K562 (cell line): ENCODE measurements around the gene NIM1K. TPM values are rescaled to one million over a fixed set of nuclear protein-coding genes. Genes with fewer than 3 reads are reported as not detected.
A peak's percentile ranks its signal among the peaks of the same experiment; 100 is the strongest.

Source experiments
- ATAC-seq: fragments of 200-7000 bp; cut with Tn5 transposase; 3 replicates; pipeline ENCODE4 v1.9.1; 2020; ENCODE audit warnings: moderate library complexity
- BruUV-seq: library from RNA; stranded (reverse); fragments of 400-500 nt; replicated peaks from 2 replicates; lab custom pipeline; 2021; lab: Mats Ljungman, UMichigan
- CTCF ChIA-PET: fragments of 300-600 bp; formaldehyde crosslinking; extraction: SDS; loops from one replicate; lab custom pipeline; 2021; ENCODE audit warnings: low intra/inter-chr PET ratio; lab: Yijun Ruan, JAX
- POLR2A ChIA-PET: fragments of 300-600, 350-650 bp; sonication (Branson Sonifier 250); formaldehyde crosslinking; extraction: SDS; loops from one replicate; lab custom pipeline; 2021; ENCODE audit warnings: antibody characterized with exemption, inconsistent platforms; lab: Yijun Ruan, JAX
- DNase-seq, 4 experiments: peaks; one replicate each; pipeline versions ENCODE4 v3.0.0 to v3.0.0-alpha.2; 2011 to 2018; ENCODE audit warnings: low spot score in 3 of 4, mixed read lengths in 3 of 4; ENCODE audit errors: extremely low read depth in 1 of 4
- FAIRE-seq: peaks from 2 replicates; lab custom pipeline; 2011; peaks lifted over from hg19 to GRCh38; lab: Jason Lieb, UNC
- H2AFZ ChIP-seq: 2 replicates; pipeline ENCODE4 v1.6.0; 2011; ENCODE audit warnings: low read depth, low read length, control low read depth, inconsistent platforms
- H3K27ac ChIP-seq: fragments of 200-600 bp; 3 replicates; pipeline ENCODE4 v1.8.0; 2011; ENCODE audit warnings: low read depth, mild to moderate bottlenecking, control low read depth, inconsistent platforms, low read length, moderate library complexity, mixed read lengths; ENCODE audit errors: extremely low read depth
- H3K27me3 ChIP-seq, 2 experiments: fragments of 300-600 bp in 1 of 2; 2 replicates in 1 of 2; 3 replicates in 1 of 2; pipeline versions ENCODE4 v1.6.0 to v1.8.0; 2011; ENCODE audit warnings: inconsistent platforms in 2 of 2, low read length in 2 of 2, mild to moderate bottlenecking in 1 of 2, mixed read lengths in 1 of 2, moderate library complexity in 1 of 2; ENCODE audit not compliant: control insufficient read depth in 2 of 2, insufficient read depth in 2 of 2
- H3K36me3 ChIP-seq: fragments of 300-600 bp; 3 replicates; pipeline ENCODE4 v1.8.0; 2011; ENCODE audit warnings: mild to moderate bottlenecking, low read length, inconsistent platforms; ENCODE audit not compliant: control insufficient read depth, insufficient read depth
- H3K4me1 ChIP-seq, 2 experiments: fragments of 200-600 bp in 1 of 2; replicated peaks in 1 of 2; 2 replicates in 1 of 2; 3 replicates in 1 of 2; pipeline versions ENCODE4 v1.5.1 to v1.8.0; 2011; ENCODE audit warnings: inconsistent platforms in 2 of 2, low read length in 2 of 2, mild to moderate bottlenecking in 1 of 2, mixed read lengths in 1 of 2, moderate library complexity in 1 of 2; ENCODE audit not compliant: control insufficient read depth in 2 of 2, insufficient read depth in 2 of 2
- H3K4me2 ChIP-seq: 2 replicates; pipeline ENCODE4 v1.6.1; 2011; ENCODE audit warnings: low read length, control low read depth, inconsistent platforms, mixed read lengths; ENCODE audit not compliant: insufficient read depth
- H3K4me3 ChIP-seq: fragments of 200-600 bp; sonication (generic), shearing (Covaris generic); 2 replicates; pipeline ENCODE4 v1.5.1; 2016; ENCODE audit warnings: control low read depth, inconsistent platforms
- H3K79me2 ChIP-seq: fragments of 200-600 bp; 3 replicates; pipeline ENCODE4 v1.8.0; 2011; ENCODE audit warnings: low read length, inconsistent platforms; ENCODE audit not compliant: control insufficient read depth, insufficient read depth
- H3K9ac ChIP-seq, 2 experiments: 2 replicates each; pipeline versions ENCODE4 v1.6.0 to v1.6.1; 2011; ENCODE audit warnings: low read depth in 2 of 2, low read length in 2 of 2, control low read depth in 1 of 2, inconsistent platforms in 1 of 2, mild to moderate bottlenecking in 1 of 2, mixed read lengths in 1 of 2; ENCODE audit not compliant: insufficient read depth in 1 of 2
- H3K9me1 ChIP-seq: one replicate; pipeline ENCODE4 v1.6.0; 2011; ENCODE audit warnings: inconsistent platforms, mild to moderate bottlenecking, low read length, moderate library complexity; ENCODE audit not compliant: control insufficient read depth, insufficient read depth
- H3K9me3 ChIP-seq: replicated peaks from 2 replicates; pipeline ENCODE4 v1.5.1; 2011; ENCODE audit warnings: low read depth, low read length, inconsistent platforms; ENCODE audit not compliant: control insufficient read depth, insufficient read depth
- H4K20me1 ChIP-seq: replicated peaks from 2 replicates; pipeline ENCODE4 v1.6.1; 2011; ENCODE audit warnings: low read length, inconsistent platforms, mixed read lengths; ENCODE audit not compliant: control insufficient read depth, insufficient read depth
- C11orf30 ChIP-seq: fragments of 450-650 bp; IDR thresholded peaks from 2 replicates; pipeline ENCODE4 v1.6.1; 2016; ENCODE audit warnings: low read depth, mild to moderate bottlenecking
- FOXP1 ChIP-seq: sonication (generic); formaldehyde crosslinking; IDR thresholded peaks from 2 replicates; pipeline ENCODE4 v1.8.0; 2022; ENCODE audit warnings: mild to moderate bottlenecking, missing genetic modification reagents
- GTF2B ChIP-seq: IDR thresholded peaks from 2 replicates; pipeline ENCODE4 v1.6.1; 2011; ENCODE audit not compliant: insufficient read length; ENCODE audit errors: extremely low read depth
- HEY1 ChIP-seq: fragments of 250-450 bp; sonication (Bioruptor Pico); IDR thresholded peaks from 2 replicates; pipeline ENCODE4 v1.5.0; 2020; ENCODE audit warnings: mild to moderate bottlenecking, moderate library complexity, borderline replicate concordance
- LCOR ChIP-seq: sonication (generic); formaldehyde crosslinking; IDR thresholded peaks from 2 replicates; pipeline ENCODE4 v1.8.0; 2022; ENCODE audit warnings: mild to moderate bottlenecking, missing genetic modification reagents
- MAFK ChIP-seq: IDR thresholded peaks from 2 replicates; pipeline ENCODE4 v1.6.1; 2011; ENCODE audit warnings: low read length, improper control_type of control experiment
- MYC ChIP-seq, 2 experiments: fragments of 250-450 bp in 1 of 2; sonication (Bioruptor Pico) in 1 of 2; IDR thresholded peaks; 2 replicates each; pipeline versions ENCODE4 v1.5.1 to v1.6.1; 2012 to 2021; ENCODE audit warnings: low read depth in 2 of 2, borderline replicate concordance in 1 of 2, improper control_type of control experiment in 1 of 2, low read length in 1 of 2, mild to moderate bottlenecking in 1 of 2, moderate library complexity in 1 of 2
- NCOA1 ChIP-seq: fragments of 450-650 bp; IDR thresholded peaks from 2 replicates; pipeline ENCODE4 v1.6.1; 2016; ENCODE audit warnings: low read depth
- NR4A1 ChIP-seq, 2 experiments: fragments of 250-450 bp in 1 of 2; fragments of 450-650 bp in 1 of 2; sonication (Bioruptor Pico) in 1 of 2; IDR thresholded peaks; 2 replicates each; pipeline versions ENCODE4 v1.4.0 to v1.6.1; 2016 to 2020; ENCODE audit warnings: mild to moderate bottlenecking in 2 of 2, missing compliant biosample characterization in 1 of 2, missing genetic modification characterization in 1 of 2, moderate library complexity in 1 of 2
- PRMT5 ChIP-seq: sonication (generic); formaldehyde crosslinking; IDR thresholded peaks from 2 replicates; pipeline ENCODE4 v1.5.0; 2020; ENCODE audit warnings: missing genetic modification reagents
- SMAD2 ChIP-seq: fragments of 150-350 bp; IDR thresholded peaks from 2 replicates; pipeline ENCODE4 v1.6.1; 2014; ENCODE audit warnings: low read depth, mild to moderate bottlenecking, low read length
- SPI1 ChIP-seq: IDR thresholded peaks from 2 replicates; pipeline ENCODE4 v1.6.1; 2011; ENCODE audit warnings: low read depth, low read length, control low read depth, borderline replicate concordance
- ZBTB1 ChIP-seq: sonication (generic); formaldehyde crosslinking; IDR thresholded peaks from 2 replicates; pipeline ENCODE4 v1.8.1; 2023; ENCODE audit warnings: missing genetic modification reagents, low read depth, mild to moderate bottlenecking, borderline replicate concordance
- ZKSCAN1 ChIP-seq: fragments of 150-350 bp; IDR thresholded peaks from 2 replicates; pipeline ENCODE4 v1.6.1; 2016; ENCODE audit warnings: low read depth, low read length
- ZNF184 ChIP-seq: sonication (generic); formaldehyde crosslinking; IDR thresholded peaks from 2 replicates; pipeline ENCODE4 v1.5.0; 2020; ENCODE audit warnings: missing genetic modification reagents
- ZNF699 ChIP-seq: fragments of 250-450 bp; sonication (Bioruptor Pico); IDR thresholded peaks from 2 replicates; pipeline ENCODE4 v1.8.0; 2021; ENCODE audit warnings: mild to moderate bottlenecking, moderate library complexity; ENCODE audit not compliant: insufficient replicate concordance
- ZNF740 ChIP-seq, 3 experiments: fragments of 200-800 bp in 1 of 3; sonication (Bioruptor generic) in 1 of 3; sonication (generic) in 1 of 3; formaldehyde crosslinking in 1 of 3; IDR thresholded peaks; 2 replicates each; pipeline versions ENCODE4 v1.6.1 to v1.8.0; 2016 to 2022; ENCODE audit warnings: mild to moderate bottlenecking in 2 of 3, missing compliant biosample characterization in 2 of 3, missing genetic modification characterization in 2 of 3, missing genetic modification reagents in 1 of 3
- WGBS: fragments of 100-300 bp; shearing (Covaris generic); methylation state at CpG from one replicate; pipeline ENCODE4 v1.1.6; 2016; ENCODE audit warnings: low coverage, mixed read lengths; ENCODE audit not compliant: insufficient coverage; ENCODE audit errors: missing lambda C conversion rate; 5-methylcytosine and 5-hydroxymethylcytosine counted together
- in situ Hi-C: fragments of 300-500 bp; cut with MboI; formaldehyde crosslinking; loops from 4 replicates; pipeline ENCODE4 v1.15.0; 2018; ENCODE audit warnings: inconsistent platforms, mixed read lengths
- intact Hi-C: fragments of 100-400 bp; cut with micrococcal nuclease; formaldehyde crosslinking; loops from 2 replicates; pipeline ENCODE4 v1.14.2; 2022
- polyA plus RNA-seq, 8 experiments: library from polyadenylated mRNA; depleted of rRNA in 4 of 8; stranded (reverse) in 5 of 8; unstranded in 3 of 8; fragments of >200 nt; fragmentation: Nextera tagmentation in 2 of 8; fragmentation: Illumina TruSeq in 1 of 8; extraction: Ambion mirVana in 2 of 8; extraction: Trizol in 1 of 8; gene quantifications; 2 replicates each; pipeline versions ENCODE4 v1.2.1 to v1.2.3, GENCODE V29; 2011 to 2014; ENCODE audit warnings: inconsistent platforms in 1 of 8, missing spikeins in 1 of 8
- total RNA-seq, 7 experiments: library from RNA; depleted of rRNA in 6 of 7; stranded (reverse); fragments of >200 nt in 6 of 7; fragmentation: Illumina TruSeq in 2 of 7; extraction: Trizol in 2 of 7; gene quantifications; 2 replicates each; pipeline versions ENCODE4 v1.2.1 to v1.2.3, GENCODE V29; 2011 to 2021; ENCODE audit warnings: low replicate concordance in 1 of 7

The NIM1K gene
- total and polyA plus RNA-seq, 9 of the 15 experiments (the other 6 are each of a cell fraction or from before 2014, with no cell fraction given) = 0.03 to 0.34 (median 0.08) TPM; not detected in 3

GRCh38 chr5:43281840-43282658, 90.0 kb downstream of the NIM1K start:
- H3K27ac ChIP-seq = no peak overlapping the region; the same call in 2 of the 3 replicates
- in situ Hi-C loops = no loop called here
- ChIA-PET CTCF (interaction anchor here (0.8 kb wide), 1 partner anchor 177 kb away, joined by 3 read pairs; no protein-coding TSS in a partner anchor), POLR2A (interaction anchor here (0.5 to 1.9 kb wide), 2 partner anchors 14 to 50 kb away, joined by 3 to 5 read pairs; no protein-coding TSS in a partner anchor)
- peak overlapping the region; percentile 56 for H2AFZ ChIP-seq
- H3K4me3 ChIP-seq = no peak overlapping the region
- FAIRE-seq (peak; percentile 11), ATAC-seq (peak; percentile 78), DNase-seq (peak; percentile 36 to 61 (median 55))
- H3K4me2 ChIP-seq = peak overlapping the region; percentile 35
- no peaks in the 10 kb centered on the region for H3K9me1 ChIP-seq
- no peaks in the 10 kb centered on the region; a peak in 1 of 5 replicates for H3K27me3 ChIP-seq
- intact Hi-C loops = no loop called here
- WGBS = 5% methylated on average over 7 of the region's 7 CpGs
- H3K36me3 ChIP-seq = peaks cover 6% of the 10 kb centered on the region; the same call in 2 of the 3 replicates
- no peaks in the 10 kb centered on the region for H3K79me2 ChIP-seq
- no peak overlapping the region for H3K9ac ChIP-seq
- peaks cover 0 to 14% of the 10 kb centered on the region in 2 experiments; a peak in 4 of 5 replicates for H3K4me1 ChIP-seq
- no TSS peak for BruUV-seq
- H3K9me3 ChIP-seq = no peaks in the 10 kb centered on the region
- no peaks in the 10 kb centered on the region for H4K20me1 ChIP-seq
- no peak for TF ChIP-seq NR4A1 (CRISPR knock-in tag; IDR thresholded peaks at IDR 0.05)
- 0 out of 2 replicates have a peak, but pooled peaks have one; percentile 41 for TF ChIP-seq NR4A1 (tag; IDR thresholded peaks at IDR 0.05)
- TF ChIP-seq ZKSCAN1 = no peak
- no peak for TF ChIP-seq SMAD2
- no peak for TF ChIP-seq LCOR (CRISPR knock-in tag)
- no peak for TF ChIP-seq ZBTB1 (CRISPR knock-in tag)
- TF ChIP-seq FOXP1 (CRISPR knock-in tag) = no peak
- no peak for TF ChIP-seq HEY1 (CRISPR knock-in tag)
- TF ChIP-seq ZNF184 (CRISPR knock-in tag) = no peak
- no peak for TF ChIP-seq NCOA1
- TF ChIP-seq MYC (IDR thresholded peaks at IDR 0.05; ENCODE audit: low read depth, low read length) = no peak
- TF ChIP-seq MYC (CRISPR knock-in tag; IDR thresholded peaks at IDR 0.05; ENCODE audit: borderline replicate concordance, low read depth) = no peak
- TF ChIP-seq GTF2B = no peak
- TF ChIP-seq MAFK = peak; percentile 43; the same call in 1 of the 2 replicates
- peak; percentile 73 for TF ChIP-seq C11orf30
- TF ChIP-seq ZNF699 (CRISPR knock-in tag) = no peak
- no peak for TF ChIP-seq PRMT5 (CRISPR knock-in tag)
- TF ChIP-seq ZNF740 (CRISPR knock-in tag; IDR thresholded peaks at IDR 0.05) = no peak
- no peak for TF ChIP-seq ZNF740 (tag; IDR thresholded peaks at IDR 0.05)
- TF ChIP-seq SPI1 = no peak
